Spleen (tissue), 11 donors: Measurements from ENCODE around the gene KRTAP4-11. TPM values are rescaled to one million over a fixed set of nuclear protein-coding genes. Genes with fewer than 3 reads are reported as not detected.
A peak's percentile ranks its signal among the peaks of the same experiment; 100 is the strongest.
"Not testable (repeated sequence)": the region's sequence is repeated elsewhere in the genome, so short reads cannot be mapped to it uniquely, and the experiment has no call there.

ENCODE experiments used
- DNase-seq: peaks from one replicate; pipeline ENCODE4 v3.0.0-alpha.2; 2020
- H3K27ac ChIP-seq, 8 donors: fragments of 200-600 bp; sonication (generic) in 7 of 8; 1 replicate in 4 of 8; 2 replicates in 4 of 8; pipeline versions ENCODE4 v1.5.0 to v1.8.0; 2016 to 2021; ENCODE audit warnings: inconsistent platforms in 4 of 8, mild to moderate bottlenecking in 4 of 8, moderate library complexity in 1 of 8
- H3K27me3 ChIP-seq, 7 donors: fragments of 200-600 bp; sonication (generic) in 6 of 7; replicated peaks in 1 of 7; 1 replicate in 4 of 7; 2 replicates in 3 of 7; pipeline versions ENCODE4 v1.5.0 to v1.8.0; 2016 to 2021; ENCODE audit warnings: inconsistent platforms in 3 of 7, mild to moderate bottlenecking in 1 of 7
- H3K36me3 ChIP-seq, 6 donors: fragments of 200-600 bp; sonication (generic) in 5 of 6; 1 replicate in 4 of 6; 2 replicates in 2 of 6; pipeline versions ENCODE4 v1.5.0 to v1.8.0; 2016 to 2021; ENCODE audit warnings: inconsistent platforms in 2 of 6
- H3K4me1 ChIP-seq, 6 donors: fragments of 200-600 bp; sonication (generic) in 5 of 6; 1 replicate in 3 of 6; 2 replicates in 3 of 6; pipeline versions ENCODE4 v1.5.0 to v1.8.0; 2016 to 2021; ENCODE audit warnings: inconsistent platforms in 3 of 6
- H3K4me3 ChIP-seq, 8 donors: fragments of 200-600 bp; sonication (generic) in 7 of 8; 1 replicate in 4 of 8; 2 replicates in 4 of 8; pipeline versions ENCODE4 v1.5.0 to v1.8.0; 2016 to 2021; ENCODE audit warnings: inconsistent platforms in 4 of 8, mild to moderate bottlenecking in 4 of 8, moderate library complexity in 2 of 8
- H3K9me3 ChIP-seq, 8 donors: fragments of 200-600 bp; sonication (generic) in 7 of 8; 1 replicate in 4 of 8; 2 replicates in 4 of 8; pipeline versions ENCODE4 v1.5.0 to v1.8.0; 2016 to 2021; ENCODE audit warnings: inconsistent platforms in 4 of 8
- POLR2A ChIP-seq, 3 donors: fragments of 450-650 bp; IDR thresholded peaks; one replicate each; pipeline ENCODE4 v1.5.1; 2017; ENCODE audit warnings: antibody characterized with exemption in 3 of 3, mild to moderate bottlenecking in 1 of 3
- POLR2AphosphoS5 ChIP-seq, 3 donors: sonication (generic); formaldehyde crosslinking; IDR thresholded peaks; one replicate each; pipeline ENCODE4 v1.5.1; 2017; ENCODE audit warnings: antibody characterized with exemption in 3 of 3
- WGBS, 5 donors: extraction: QIAGEN DNeasy Blood & Tissue Kit in 3 of 5; methylation state at CpG; one replicate each; pipeline versions ENCODE4 v1.1.5 to v1.1.7; 2013 to 2018; 5-methylcytosine and 5-hydroxymethylcytosine counted together
- intact Hi-C: fragments of 100-400 bp; cut with DNase I; formaldehyde crosslinking; loops from one replicate; pipeline ENCODE4 v1.15.0; 2023; ENCODE audit warnings: low total_unique reads
- polyA plus RNA-seq, 3 donors: library from polyadenylated mRNA; stranded (reverse); fragments of 200-250 nt; gene quantifications; one replicate each; pipeline ENCODE4 v1.2.1, GENCODE V29; 2013
- total RNA-seq, 7 donors: library from RNA; depleted of rRNA in 3 of 7; stranded (reverse); fragments of >200 nt in 3 of 7; fragmentation: NEBNext Ultra II Directional in 4 of 7; extraction: Animal tissue kit (Norgen Biotek cat#: 25700) in 4 of 7; gene quantifications; one replicate each; pipeline versions ENCODE4 v1.1.0 to v1.2.1, GENCODE V29; 2016 to 2021
- TF ChIP-seq, protein P1 (sequence below), 11 experiments: fragments of 200-600 bp in 7 of 11; fragments of 450-650 bp in 4 of 11; sonication (generic) in 4 of 11; IDR thresholded peaks in 8 of 11; conservative IDR thresholded peaks in 3 of 11; 1 replicate in 7 of 11; 2 replicates in 4 of 11; pipeline versions ENCODE4 v1.4.0 to v1.8.0; 2016 to 2021; ENCODE audit warnings: antibody characterized with exemption in 11 of 11, inconsistent platforms in 4 of 11, mild to moderate bottlenecking in 1 of 11
- donor health status: healthy with polysubstance abuse.
- donor health status: DM: no; HTN: no; CAD: no; lungs with moderate emphysema.
- donor health status: DM: no; HTN: no; CAD: no.
- donor health status: Bipolar disorder and iron deficiency.
- donor health status: healthy.
- donor health status: DM: no; HTN: no; CAD: no.
- donor health status: DM: yes; HTN: yes; CAD: no.

Gene KRTAP4-11
- total and polyA plus RNA-seq, 10 donors: not detected

DNA sequence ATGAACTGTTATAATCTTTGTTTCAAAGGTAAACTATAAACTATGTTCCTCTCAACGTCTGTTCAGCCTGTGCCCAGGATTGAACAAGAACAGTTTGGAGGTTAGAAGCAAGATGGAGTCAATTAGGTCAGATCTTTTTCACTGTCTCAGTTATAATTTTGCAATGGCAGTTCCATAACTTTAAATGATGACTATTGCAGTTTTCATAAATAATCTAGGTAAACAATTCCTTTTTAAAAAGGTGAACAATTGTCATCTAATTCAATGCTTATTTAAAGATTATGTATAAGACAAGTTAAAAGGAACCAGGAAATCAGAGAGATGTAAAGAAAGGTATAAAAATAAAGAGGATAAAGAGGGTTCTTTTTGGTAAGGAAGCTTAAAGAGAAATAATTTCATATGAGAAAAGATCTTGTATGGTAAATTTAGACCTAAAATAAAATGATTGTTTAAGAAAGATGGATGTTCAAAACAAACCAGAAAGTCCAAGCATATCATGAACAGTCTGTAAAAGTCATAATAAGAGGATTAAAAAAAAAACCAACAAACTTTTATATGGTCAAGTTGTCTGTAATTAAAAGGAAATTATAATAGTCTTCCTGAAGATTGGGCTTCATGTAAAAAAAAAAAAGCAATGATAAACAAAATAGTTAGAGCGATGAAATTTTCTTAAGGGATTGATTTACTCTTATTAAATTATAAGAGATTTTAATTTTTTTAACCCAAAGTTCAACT lies 6.9 kb downstream of the KRTAP4-11 start:
- 60 to 70% (median 61%) methylated on average over 2 of the region's 2 CpGs for WGBS, 5 donors

DNA sequence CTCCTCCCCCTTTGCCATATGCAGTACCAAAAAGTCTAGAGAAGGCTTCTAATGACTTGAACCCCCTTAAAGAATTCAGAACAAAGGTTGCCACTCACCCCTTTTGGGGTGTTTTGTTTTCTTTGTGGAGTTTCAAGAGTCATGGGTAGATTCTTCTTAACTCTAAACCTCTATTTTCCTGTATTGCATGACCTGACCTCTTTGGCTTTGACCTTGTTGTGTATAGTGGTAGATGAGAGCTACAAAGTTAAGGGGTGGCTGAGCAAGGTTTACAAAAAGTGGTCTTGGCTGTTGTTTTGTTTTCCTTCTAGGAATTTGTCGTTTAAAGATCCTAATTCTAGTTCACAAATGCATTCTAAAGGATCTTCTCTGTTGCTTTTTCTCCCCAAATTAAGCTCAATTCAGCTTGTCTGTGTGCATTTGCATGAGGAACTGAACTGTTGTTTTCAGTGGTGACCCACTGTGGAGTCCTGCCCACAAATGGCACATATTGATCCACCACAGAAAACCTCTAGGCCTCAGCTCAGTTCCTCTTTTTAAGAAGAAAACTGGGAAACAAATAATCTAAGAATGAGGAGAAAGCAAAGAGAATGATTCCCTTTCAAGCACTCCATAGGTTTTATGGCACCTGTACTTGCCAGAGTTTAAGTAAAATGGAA lies 9.3 kb downstream of the KRTAP4-11 start:
- intact Hi-C loops, H3K27me3 ChIP-seq, H3K36me3 ChIP-seq, DNase-seq: not testable (repeated sequence)
- H3K9me3 ChIP-seq: peaks cover 0 to 27% (median 16%) of the 10 kb centered on the region in 8 donors
- peak overlapping the region in 3 of 8 donors; percentile 7 to 28 (median 24) for H3K4me3 ChIP-seq
- H3K4me1 ChIP-seq: peaks cover 0 to 14% (median 2%) of the 10 kb centered on the region in 6 donors
- WGBS, 5 donors: 0 to 34% (median 0%) methylated on average over 1 of the region's 1 CpG
- H3K27ac ChIP-seq: peak overlapping the region in 4 of 8 donors; percentile 23 to 61 (median 38)

More for the DNA sequence above, 6.9 kb downstream of the KRTAP4-11 start:
- Histone ChIP-seq H3K27ac (no peak overlapping the region), H3K27me3 (peaks cover 0 to 11% (median 0%) of the 10 kb centered on the region in 7 donors), H3K36me3 (no peaks in the 10 kb centered on the region), H3K4me3 (no peak overlapping the region), H3K9me3 (peaks cover 0 to 27% (median 16%) of the 10 kb centered on the region in 8 donors), H3K4me1 (peaks cover 0 to 14% (median 4%) of the 10 kb centered on the region in 6 donors)
- DNase-seq: no peak
- intact Hi-C loops: no loop called here
- TF ChIP-seq POLR2A (IDR thresholded peaks at IDR 0.05) (no peak), POLR2AphosphoS5 (IDR thresholded peaks at IDR 0.05) (no peak)
- TF ChIP-seq, protein P1, sequence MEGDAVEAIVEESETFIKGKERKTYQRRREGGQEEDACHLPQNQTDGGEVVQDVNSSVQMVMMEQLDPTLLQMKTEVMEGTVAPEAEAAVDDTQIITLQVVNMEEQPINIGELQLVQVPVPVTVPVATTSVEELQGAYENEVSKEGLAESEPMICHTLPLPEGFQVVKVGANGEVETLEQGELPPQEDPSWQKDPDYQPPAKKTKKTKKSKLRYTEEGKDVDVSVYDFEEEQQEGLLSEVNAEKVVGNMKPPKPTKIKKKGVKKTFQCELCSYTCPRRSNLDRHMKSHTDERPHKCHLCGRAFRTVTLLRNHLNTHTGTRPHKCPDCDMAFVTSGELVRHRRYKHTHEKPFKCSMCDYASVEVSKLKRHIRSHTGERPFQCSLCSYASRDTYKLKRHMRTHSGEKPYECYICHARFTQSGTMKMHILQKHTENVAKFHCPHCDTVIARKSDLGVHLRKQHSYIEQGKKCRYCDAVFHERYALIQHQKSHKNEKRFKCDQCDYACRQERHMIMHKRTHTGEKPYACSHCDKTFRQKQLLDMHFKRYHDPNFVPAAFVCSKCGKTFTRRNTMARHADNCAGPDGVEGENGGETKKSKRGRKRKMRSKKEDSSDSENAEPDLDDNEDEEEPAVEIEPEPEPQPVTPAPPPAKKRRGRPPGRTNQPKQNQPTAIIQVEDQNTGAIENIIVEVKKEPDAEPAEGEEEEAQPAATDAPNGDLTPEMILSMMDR (IDR thresholded peaks at IDR 0.05 in 8 of 11, conservative IDR thresholded peaks at IDR 0.05 in 3 of 11): no peak

DNA sequence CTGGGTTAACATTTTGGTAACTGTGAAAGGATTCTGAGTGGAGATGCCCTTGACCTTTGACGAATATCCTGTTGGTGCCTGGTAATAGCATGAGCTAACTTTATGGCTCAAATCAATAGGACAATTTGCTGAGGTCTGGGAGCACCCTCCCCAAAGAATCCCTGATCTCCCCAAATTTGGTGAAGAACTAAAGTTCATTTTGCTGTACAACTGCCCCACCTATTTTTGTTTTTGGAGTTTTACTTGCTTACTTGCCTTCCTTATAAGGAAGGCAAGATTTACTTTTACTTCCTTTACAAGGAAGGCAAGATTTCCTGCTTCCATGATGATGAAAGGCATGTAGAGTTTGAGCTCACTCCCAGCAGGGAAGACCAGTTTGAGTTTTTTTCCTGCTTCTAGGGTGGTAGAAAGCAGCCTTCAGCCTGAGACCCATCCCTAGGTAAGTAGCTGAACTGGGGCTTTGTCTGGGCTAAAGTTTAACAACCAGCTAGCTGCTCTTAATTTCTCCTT lies 10.2 kb downstream of the KRTAP4-11 start:
- Histone ChIP-seq H3K27ac (peak overlapping the region in 5 of 8 donors; percentile 23 to 61 (median 35)), H3K4me1 (peaks cover 0 to 14% (median 2%) of the 10 kb centered on the region in 6 donors), H3K36me3 (no peaks in the 10 kb centered on the region), H3K9me3 (peaks cover 0 to 21% (median 10%) of the 10 kb centered on the region in 8 donors), H3K4me3 (peak overlapping the region in 4 of 8 donors; percentile 7 to 28 (median 16)), H3K27me3 (peaks cover 0 to 6% (median 0%) of the 10 kb centered on the region in 7 donors)
- no peak for DNase-seq
- intact Hi-C loops: no loop called here
- WGBS, 5 donors: 56 to 75% (median 65%) methylated on average over 1 of the region's 1 CpG
- TF ChIP-seq, protein P1 (IDR thresholded peaks at IDR 0.05 in 8 of 11, conservative IDR thresholded peaks at IDR 0.05 in 3 of 11): no peak
- no peak for TF ChIP-seq POLR2AphosphoS5 (IDR thresholded peaks at IDR 0.05)
- no peak for TF ChIP-seq POLR2A (IDR thresholded peaks at IDR 0.05)

DNA sequence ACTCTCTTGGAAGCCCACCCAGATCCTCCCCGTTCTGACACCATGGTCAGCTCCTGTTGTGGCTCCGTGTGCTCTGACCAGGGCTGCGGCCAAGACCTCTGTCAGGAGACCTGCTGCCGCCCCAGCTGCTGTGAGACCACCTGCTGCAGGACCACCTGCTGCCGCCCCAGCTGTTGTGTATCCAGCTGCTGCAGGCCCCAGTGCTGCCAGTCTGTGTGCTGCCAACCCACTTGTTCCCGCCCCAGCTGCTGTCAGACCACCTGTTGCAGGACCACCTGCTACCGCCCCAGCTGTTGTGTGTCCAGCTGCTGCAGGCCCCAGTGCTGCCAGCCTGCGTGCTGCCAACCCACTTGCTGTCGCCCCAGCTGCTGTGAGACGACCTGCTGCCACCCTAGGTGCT lies 12.8 kb downstream of the KRTAP4-11 start, which contains the start of gene KRTAP4-9:
TSS of gene KRTAP4-9 (plus strand) at position 43 of the 400 bp plus-strand sequence. CDS start at position 43, 0 bp downstream.
- H3K27ac ChIP-seq, H3K4me3 ChIP-seq, intact Hi-C loops, H3K9me3 ChIP-seq, H3K36me3 ChIP-seq, H3K27me3 ChIP-seq, DNase-seq: not testable (repeated sequence)
- H3K4me1 ChIP-seq: peaks cover 0 to 14% (median 3%) of the 10 kb centered on the region in 6 donors
- WGBS, 5 donors: 45 to 90% (median 78%) methylated on average over 4 to 10 of the region's 10 CpGs

DNA sequence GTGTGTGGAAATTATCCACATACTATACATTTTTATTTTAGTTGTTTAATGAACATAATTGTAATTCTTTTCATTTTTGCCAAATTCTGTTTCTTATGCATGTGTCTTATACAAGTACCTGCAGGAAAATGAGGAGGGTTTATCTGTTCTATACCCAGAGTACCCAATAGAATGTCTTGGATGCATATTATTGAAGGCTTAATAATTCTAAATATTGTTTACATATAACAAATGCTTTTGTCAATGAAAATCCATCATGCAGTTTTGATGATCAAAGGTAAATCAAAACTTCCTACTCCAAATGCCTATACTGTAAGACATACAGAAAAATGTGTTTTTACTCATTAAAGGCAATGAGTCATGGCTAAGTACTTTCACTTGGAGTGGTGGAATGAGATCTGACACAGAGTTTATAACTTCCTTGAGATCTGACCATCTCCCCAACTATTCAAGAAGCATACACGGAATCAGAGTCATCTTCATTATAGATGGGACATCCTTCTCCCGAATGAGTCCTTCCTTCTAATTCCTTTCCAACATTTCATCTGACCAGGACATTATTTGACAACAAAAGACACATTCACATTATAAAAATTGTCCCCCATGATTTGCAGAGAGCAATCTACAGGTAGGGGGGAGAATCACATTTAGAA lies 13.7 kb downstream of the KRTAP4-11 start:
- H3K9me3 ChIP-seq, H3K27ac ChIP-seq, H3K4me3 ChIP-seq, H3K36me3 ChIP-seq, DNase-seq, intact Hi-C loops, H3K27me3 ChIP-seq: not testable (repeated sequence)
- peaks cover 0 to 14% (median 6%) of the 10 kb centered on the region in 6 donors for H3K4me1 ChIP-seq
- 72 to 85% (median 76%) methylated on average over 2 of the region's 2 CpGs for WGBS, 5 donors
